Left colon (tissue), 2 donors: ENCODE results near the gene ZNF341. TPM values are rescaled to one million over a fixed set of nuclear protein-coding genes. Genes with fewer than 3 reads are reported as not detected.
A peak's percentile ranks its signal among the peaks of the same experiment; 100 is the strongest.

Experiments used
- ATAC-seq: fragments of 200-7000 bp; cut with Tn5 transposase; one replicate; pipeline ENCODE4 v1.9.1; 2020; ENCODE audit warnings: mild to moderate bottlenecking, moderate library complexity
- DNase-seq, 2 donors: peaks; one replicate each; pipeline ENCODE4 v3.0.0-alpha.2; 2020
- intact Hi-C, 2 donors: fragments of 100-400 bp; cut with DNase I in 1 of 2; cut with micrococcal nuclease in 1 of 2; formaldehyde crosslinking; loops; one replicate each; pipeline versions ENCODE4 v1.11.2 to v1.14.0; 2022; cut with DNase I, micrococcal nuclease
- total RNA-seq, 2 donors: library from RNA; stranded (reverse); fragmentation: NEBNext Ultra II Directional; extraction: Animal tissue kit (Norgen Biotek cat#: 25700); gene quantifications; one replicate each; pipeline ENCODE4 v1.2.1, GENCODE V29; 2021
- donor health status: DM: no; HTN: no; CAD: no.
- donor health status: DM: yes; HTN: yes; CAD: no.

The ZNF341 gene
- total RNA-seq, 2 donors from 2014 or later = 4.2 to 4.9 TPM

GRCh38 chr20:33811776-33812151 lies 80.0 kb downstream of the ZNF341 start:
- peak in 1 of 2 donors; percentile 47 for DNase-seq
- ATAC-seq = peak; percentile 37
- intact Hi-C loops = no loop called here

DNA sequence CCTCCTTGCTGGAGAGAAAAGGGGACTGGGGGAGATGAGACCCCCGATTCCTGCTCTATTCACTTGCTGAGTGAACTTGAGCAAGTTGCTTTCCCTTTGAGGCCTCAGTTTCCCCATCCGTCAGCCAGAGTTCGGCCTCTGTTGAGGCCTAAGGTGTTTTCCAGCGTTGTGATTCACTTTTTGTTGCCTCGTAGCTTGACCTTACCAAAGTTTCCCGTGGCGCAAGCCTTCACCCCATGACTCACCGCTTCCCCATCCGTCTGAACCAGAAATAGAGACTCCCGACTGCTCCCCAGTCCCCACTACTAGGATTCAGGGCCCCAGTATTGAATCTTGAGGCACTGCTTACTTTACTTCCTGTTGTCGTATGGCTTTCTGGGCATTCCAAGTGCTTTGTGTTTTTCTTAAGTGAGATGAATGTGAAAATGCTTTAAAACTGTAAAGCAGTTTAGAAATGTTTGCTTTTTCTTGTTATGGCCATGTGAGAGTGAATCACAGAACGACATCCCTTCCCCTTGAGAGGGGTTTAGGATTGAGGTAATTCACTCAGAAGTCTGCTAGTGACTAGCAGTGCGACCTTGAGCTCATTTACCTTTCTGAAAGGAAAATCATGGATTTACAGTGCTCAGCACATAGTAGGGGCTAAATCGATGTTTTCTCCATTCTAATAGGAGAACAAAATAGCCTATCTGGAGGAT lies 80.5 kb downstream of the ZNF341 start:
- DNase-seq (peak; percentile 48 to 61), ATAC-seq (peak; percentile 14)
- intact Hi-C loops = no loop called here

DNA sequence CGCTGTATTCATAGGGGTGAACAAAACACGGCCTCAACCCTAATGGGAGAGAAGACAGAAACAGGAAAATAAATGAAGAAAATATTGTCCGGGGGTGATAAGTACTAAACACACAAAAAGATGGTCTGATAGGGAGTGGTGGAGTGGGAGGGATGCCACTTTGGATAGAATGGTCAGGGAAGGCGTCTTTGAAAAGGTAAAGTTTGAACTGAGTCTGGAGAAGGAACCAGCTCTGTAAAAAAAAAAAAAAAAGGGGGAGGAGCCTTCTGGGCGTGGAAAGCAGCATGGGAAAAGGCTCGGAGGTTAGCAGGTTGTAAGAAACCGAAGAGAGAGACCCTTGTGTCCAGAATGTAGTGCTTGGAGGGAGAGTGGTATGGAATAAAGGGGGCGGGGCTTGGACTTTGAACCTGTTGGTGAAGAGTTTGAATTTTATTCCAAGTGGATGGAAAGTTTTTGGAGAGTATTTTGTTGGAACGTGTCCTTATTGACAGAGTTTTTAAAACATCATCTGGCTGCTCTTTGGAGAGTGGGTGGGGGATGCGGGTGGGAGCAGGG lies 81.2 kb downstream of the ZNF341 start:
- peak; percentile 40 for ATAC-seq
- peak in 1 of 2 donors; percentile 63 for DNase-seq
- intact Hi-C loops = no loop called here

DNA sequence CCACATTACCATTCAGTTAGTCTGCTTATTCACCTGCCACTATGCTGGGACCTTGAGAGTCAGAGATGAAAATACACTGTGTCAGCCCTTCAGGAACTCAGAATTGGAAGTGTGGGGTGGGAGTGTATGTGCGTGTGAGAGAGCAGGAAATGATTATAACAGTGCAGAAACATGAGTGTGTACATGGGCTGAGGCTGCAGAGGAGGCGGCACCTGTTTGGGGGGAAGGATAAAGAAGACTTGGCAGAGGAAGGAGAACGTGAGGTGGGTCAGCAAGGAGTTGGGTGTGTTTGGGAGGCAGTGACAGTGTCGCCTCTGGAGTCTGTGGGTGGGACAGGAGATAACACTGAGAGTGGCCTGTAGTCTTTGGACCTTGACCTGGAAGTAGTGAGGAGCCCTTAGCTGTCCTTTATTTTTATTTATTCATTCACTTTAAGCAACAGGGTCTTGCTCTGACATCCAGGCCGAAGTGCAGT lies 82.5 kb downstream of the ZNF341 start:
- DNase-seq = peak; percentile 48 to 73
- intact Hi-C loops = no loop called here
- ATAC-seq = peak; percentile 55

DNA sequence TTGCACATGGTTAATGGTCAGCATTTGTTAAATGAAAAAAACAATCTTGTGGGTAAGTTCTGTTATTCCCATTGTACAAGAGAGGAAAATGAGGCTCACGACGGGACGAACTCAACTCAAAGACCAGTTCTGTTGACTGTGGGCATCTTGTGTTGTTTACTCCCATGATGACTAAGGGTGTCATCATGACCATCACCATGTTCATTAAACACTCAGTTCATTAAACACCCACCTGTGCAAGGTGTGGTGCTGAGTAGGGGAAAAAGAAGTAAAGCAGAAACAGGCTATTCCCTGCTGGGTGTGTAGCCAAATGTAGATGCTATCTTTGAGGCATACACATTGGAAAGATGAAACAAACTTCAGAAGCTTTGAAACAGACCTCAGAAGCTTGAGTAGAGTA lies 83.9 kb downstream of the ZNF341 start:
- intact Hi-C loops = no loop called here
- DNase-seq (no peak), ATAC-seq (no peak)

DNA sequence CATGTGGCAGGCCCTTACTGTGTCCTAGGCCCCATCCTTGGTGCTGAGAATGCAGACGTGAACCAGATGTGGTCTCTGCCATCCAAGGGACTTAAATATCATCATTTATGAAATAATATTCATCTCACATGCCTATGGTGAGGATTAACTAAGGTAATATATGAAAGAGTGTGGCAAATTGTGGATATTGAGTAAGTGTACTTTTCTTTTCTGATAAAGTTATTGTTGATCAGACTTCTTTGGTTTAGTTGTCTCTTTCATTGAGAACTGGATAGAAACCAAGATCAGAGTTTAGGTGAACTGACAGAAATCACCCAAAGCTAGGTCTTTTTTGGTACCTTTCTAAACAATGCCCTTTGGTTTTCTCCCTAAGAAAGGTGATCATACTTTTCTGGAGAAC lies 84.4 kb downstream of the ZNF341 start:
- intact Hi-C loops = no loop called here
- no peak for ATAC-seq

GRCh38 chr20:33817411-33817810 lies 85.6 kb downstream of the ZNF341 start:
- ATAC-seq = no peak
- no peak for DNase-seq
- intact Hi-C loops = no loop called here

More for the DNA sequence above, 84.4 kb downstream of the ZNF341 start:
- no peak for DNase-seq

DNA sequence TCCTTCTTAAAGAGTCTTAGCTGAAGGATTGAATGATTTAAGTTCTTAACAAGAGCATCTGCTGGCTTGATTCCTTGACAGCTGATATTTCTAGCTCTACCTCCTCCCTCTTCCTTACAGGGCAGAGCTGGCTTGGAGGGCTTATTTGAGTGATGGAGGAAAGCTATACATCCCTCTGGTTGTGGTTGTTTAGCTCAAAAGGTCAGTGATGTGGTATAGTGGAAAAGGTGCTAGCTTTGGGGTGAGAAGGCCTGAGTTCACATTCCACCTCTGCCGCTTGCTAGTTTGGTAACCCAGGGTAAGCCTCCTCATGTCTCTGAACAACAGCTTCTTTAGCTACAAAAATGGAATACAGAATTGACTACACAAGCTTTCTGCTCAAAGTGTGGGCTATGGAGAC lies 87.7 kb downstream of the ZNF341 start:
- intact Hi-C loops = no loop called here
- DNase-seq (no peak), ATAC-seq (no peak)

GRCh38 chr20:33820362-33820761 lies 88.6 kb downstream of the ZNF341 start:
- DNase-seq (no peak), ATAC-seq (no peak)

GRCh38 chr20:33821270-33821836 lies 89.6 kb downstream of the ZNF341 start:
- intact Hi-C loops = no loop called here
- ATAC-seq (peak; percentile 10), DNase-seq (no peak)

More at GRCh38 chr20:33820362-33820761, 88.6 kb downstream of the ZNF341 start:
- intact Hi-C loops = no loop called here

- intact Hi-C loops = no loop called here
- DNase-seq = no peak
- no peak for ATAC-seq
These were observed 90.6 kb downstream of the ZNF341 start for GRCh38 chr20:33822423-33822822.

- intact Hi-C loops = no loop called here
- DNase-seq (no peak), ATAC-seq (no peak)
These were observed 91.2 kb downstream of the ZNF341 start for GRCh38 chr20:33822991-33823390.

DNA sequence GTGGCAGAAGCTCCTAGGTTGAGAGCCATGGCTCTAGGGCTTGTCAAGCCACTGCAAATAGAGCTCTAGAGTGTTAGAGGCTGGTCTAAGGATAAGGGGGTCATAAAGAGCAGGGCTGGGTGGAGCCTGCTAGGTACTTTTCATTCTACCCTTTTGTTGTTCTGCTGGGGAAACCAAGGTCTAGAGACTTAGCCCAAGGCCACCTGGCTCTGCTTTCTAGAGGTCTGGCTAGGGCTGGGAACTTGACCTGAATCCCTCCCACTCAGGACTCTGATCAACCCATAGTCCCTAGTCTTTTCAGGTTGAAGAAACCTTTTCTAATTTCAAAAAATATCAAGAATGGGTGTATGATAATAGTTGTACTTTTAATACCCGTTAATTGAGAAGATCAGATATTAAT lies 93.1 kb downstream of the ZNF341 start:
- DNase-seq (no peak), ATAC-seq (peak; percentile 34)
- intact Hi-C loops = no loop called here

GRCh38 chr20:33825340-33826269 lies 93.8 kb downstream of the ZNF341 start:
- intact Hi-C loops = no loop called here
- peak in 1 of 2 donors; percentile 38 for DNase-seq
- ATAC-seq = peak; percentile 80

- no peak for DNase-seq
- peak; percentile 52 for ATAC-seq
These were observed 94.6 kb downstream of the ZNF341 start for GRCh38 chr20:33826270-33826897.

DNA sequence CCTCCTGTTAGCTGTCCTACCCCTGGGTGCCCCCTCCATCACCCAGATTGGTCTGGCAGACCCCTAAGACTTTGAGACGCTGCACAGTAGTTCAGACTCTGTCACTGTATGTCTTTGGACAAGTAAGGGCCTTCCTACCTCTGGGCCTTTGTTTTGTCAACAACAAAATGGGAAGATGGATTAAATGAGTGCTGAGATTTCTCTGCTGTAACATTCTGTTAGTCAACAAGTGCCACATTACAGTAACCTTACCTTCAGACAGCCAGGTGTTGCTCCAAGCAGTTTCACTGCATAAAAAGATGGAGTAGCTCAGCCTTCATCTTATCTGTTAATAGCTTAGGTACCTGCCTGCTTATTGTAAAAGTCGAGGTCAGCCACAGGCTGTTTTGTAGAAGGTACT lies 95.3 kb downstream of the ZNF341 start:
- intact Hi-C loops = no loop called here
- ATAC-seq (no peak), DNase-seq (no peak)

More at GRCh38 chr20:33826270-33826897, 94.6 kb downstream of the ZNF341 start:
- intact Hi-C loops = no loop called here

- intact Hi-C loops = no loop called here
- DNase-seq (no peak), ATAC-seq (no peak)
These were observed 96.0 kb downstream of the ZNF341 start for GRCh38 chr20:33827634-33828325.

DNA sequence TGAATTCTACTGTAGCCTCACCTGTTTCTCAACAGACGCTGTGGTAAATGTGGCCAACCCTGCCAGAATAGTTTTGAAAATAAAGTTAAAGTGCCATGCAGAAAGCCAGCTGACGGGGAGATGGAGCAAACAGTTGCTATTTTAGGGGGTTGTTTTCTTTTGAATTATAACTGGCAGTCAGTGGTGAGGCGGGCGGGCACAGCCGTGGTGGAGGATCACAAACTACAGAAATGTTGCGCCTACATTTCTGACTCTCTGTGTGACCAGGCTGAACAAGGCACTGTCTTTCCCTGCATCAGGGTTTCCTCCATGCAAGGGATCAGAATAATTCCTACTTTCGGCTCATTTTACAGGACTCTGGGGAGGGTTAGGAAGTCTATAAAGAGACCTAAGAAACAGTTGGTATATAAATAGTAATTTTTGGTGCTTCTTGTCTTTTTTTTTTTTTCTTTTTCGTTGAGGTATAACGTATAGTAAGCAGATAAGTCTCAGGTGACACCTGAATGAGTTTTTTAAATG lies 96.6 kb downstream of the ZNF341 start:
- DNase-seq (no peak), ATAC-seq (no peak)
- intact Hi-C loops = no loop called here
